Gastrocnemius medialis (tissue), 4 donors: Measurements from ENCODE around the gene ADRA2A.

Experiments
- CTCF ChIP-seq, 5 experiments: fragments of 450-650 bp in 3 of 5; fragments of 200-600 bp in 2 of 5; sonication (generic) in 2 of 5; IDR thresholded peaks in 4 of 5; conservative IDR thresholded peaks in 1 of 5; 1 replicate in 4 of 5; 2 replicates in 1 of 5; pipeline ENCODE4 v1.5.1; 2016 to 2019; ENCODE audit warnings: antibody characterized with exemption in 5 of 5, mild to moderate bottlenecking in 3 of 5, moderate library complexity in 3 of 5
- POLR2A ChIP-seq, 2 donors: fragments of 450-650 bp; IDR thresholded peaks; one replicate each; pipeline ENCODE4 v1.6.1; 2017; ENCODE audit warnings: antibody characterized with exemption in 2 of 2, mild to moderate bottlenecking in 2 of 2, moderate library complexity in 2 of 2

- TF ChIP-seq POLR2A (IDR thresholded peaks at IDR 0.05) (no peak), CTCF (IDR thresholded peaks at IDR 0.05 in 4 of 5, conservative IDR thresholded peaks at IDR 0.05 in 1 of 5) (no peak)
Measured at GRCh38 chr10:111116211-111116610, 39.4 kb downstream of the ADRA2A start.
